H1 (cell line): Measurements from ENCODE around the gene TAF12.

Source experiments
- BACH1 ChIP-seq: IDR thresholded peaks from 2 replicates; pipeline ENCODE4 v1.6.1; 2012; ENCODE audit warnings: low read length, improper control_type of control experiment
- EZH2 ChIP-seq: fragments of 200-600 bp; sonication (generic); IDR thresholded peaks from 2 replicates; pipeline ENCODE4 v1.7.1; 2012; ENCODE audit warnings: low read depth, mild to moderate bottlenecking, moderate library complexity, low read length, inconsistent platforms; ENCODE audit not compliant: severe bottlenecking
- POLR2AphosphoS5 ChIP-seq: IDR thresholded peaks from 2 replicates; pipeline ENCODE4 v1.6.1; 2011; ENCODE audit warnings: low read depth, low read length
- TCF12 ChIP-seq: IDR thresholded peaks from 2 replicates; pipeline ENCODE4 v1.6.1; 2011; ENCODE audit warnings: low read depth, mild to moderate bottlenecking, low read length
- YY1 ChIP-seq: IDR thresholded peaks from 2 replicates; pipeline ENCODE4 v1.6.1; 2011; ENCODE audit warnings: low read depth, mild to moderate bottlenecking, low read length

- TF ChIP-seq EZH2 (no peak), BACH1 (no peak), POLR2AphosphoS5 (no peak), TCF12 (no peak), YY1 (no peak)
Measured at GRCh38 chr1:28675924-28676257, 33.0 kb upstream of the TAF12 start.
